HCT116 (cell line): Measurements from ENCODE around the gene PKHD1. TPM values are rescaled to one million over a fixed set of nuclear protein-coding genes. Genes with fewer than 3 reads are reported as not detected.
"Not testable (repeated sequence)": the region's sequence is repeated elsewhere in the genome, so short reads cannot be mapped to it uniquely, and the experiment has no call there.

Source experiments
- ATAC-seq: fragments of 200-7000 bp; cut with Tn5 transposase; 2 replicates; pipeline ENCODE4 v1.9.1; 2020; ENCODE audit warnings: mild to moderate bottlenecking, moderate library complexity
- BruUV-seq: library from RNA; stranded (reverse); fragments of 400-500 nt; replicated peaks from 2 replicates; lab custom pipeline; 2021; lab: Mats Ljungman, UMichigan
- CTCF ChIA-PET: fragments of 300-600 bp; sonication (Branson Sonifier 250); formaldehyde crosslinking; loops from one replicate; lab custom pipeline; 2021; ENCODE audit warnings: antibody characterized with exemption; lab: Charles Lee
- POLR2A ChIA-PET: fragments of 300-600, 350-600 bp; sonication (Branson Sonifier 250); formaldehyde crosslinking; loops from one replicate; lab custom pipeline; 2021; ENCODE audit warnings: antibody characterized with exemption; lab: Charles Lee
- RAD21 ChIA-PET, 2 experiments: fragments of 300-600 bp; sonication (Branson Sonifier 250); formaldehyde crosslinking; loops; one replicate each; lab custom pipeline; 2023; ENCODE audit warnings: low total read pairs in 2 of 2; ENCODE audit not compliant: uncharacterized antibody in 2 of 2, unreplicated experiment in 2 of 2, low non-redundant PET in 1 of 2; lab: Charles Lee
- DNase-seq: peaks from one replicate; pipeline ENCODE4 v3.0.0-alpha.2; 2010; ENCODE audit warnings: low read depth, low spot score
- H2AFZ ChIP-seq: fragments of 200-600 bp; shearing (Covaris generic), sonication (generic); 2 replicates; pipeline ENCODE4 v1.6.1; 2017; ENCODE audit warnings: low read depth, mixed run types, mixed read lengths, antibody characterized with exemption, low read length; ENCODE audit not compliant: poor library complexity, severe bottlenecking
- H3K27ac ChIP-seq: 2 replicates; pipeline ENCODE4 v1.5.1; 2012; ENCODE audit warnings: low read depth, low read length
- H3K27me3 ChIP-seq: fragments of 200-600 bp; sonication (generic); 2 replicates; pipeline ENCODE4 v1.6.1; 2016; ENCODE audit warnings: mixed run types, low read length, mixed read lengths; ENCODE audit not compliant: insufficient read depth
- H3K36me3 ChIP-seq, 2 experiments: fragments of 200-500 bp in 1 of 2; fragments of 200-600 bp in 1 of 2; sonication (Bioruptor generic) in 1 of 2; sonication (generic) in 1 of 2; 2 replicates each; pipeline versions ENCODE4 v1.5.1 to v1.6.1; 2014 to 2016; ENCODE audit warnings: low read length in 2 of 2, inconsistent platforms in 1 of 2, mixed read lengths in 1 of 2, mixed run types in 1 of 2; ENCODE audit not compliant: insufficient read depth in 2 of 2, control insufficient read depth in 1 of 2
- H3K4me1 ChIP-seq, 2 experiments: fragments of 200-600 bp in 1 of 2; sonication (generic) in 1 of 2; 2 replicates each; pipeline versions ENCODE4 v1.5.1 to v1.6.1; 2012 to 2017; ENCODE audit warnings: low read length in 2 of 2, inconsistent platforms in 1 of 2, mild to moderate bottlenecking in 1 of 2, mixed read lengths in 1 of 2, mixed run types in 1 of 2, moderate library complexity in 1 of 2; ENCODE audit not compliant: insufficient read depth in 2 of 2, control insufficient read depth in 1 of 2
- H3K4me2 ChIP-seq: fragments of 200-600 bp; sonication (generic); 2 replicates; pipeline ENCODE4 v1.6.1; 2017; ENCODE audit warnings: mixed run types, low read length, mixed read lengths
- H3K4me3 ChIP-seq, 2 experiments: fragments of 200-600 bp in 1 of 2; sonication (generic) in 1 of 2; replicated peaks in 1 of 2; 2 replicates each; pipeline ENCODE4 v1.5.1; 2011 to 2016; ENCODE audit warnings: low read length in 2 of 2, control low read depth in 1 of 2, low read depth in 1 of 2, mild to moderate bottlenecking in 1 of 2, mixed read lengths in 1 of 2, mixed run types in 1 of 2
- H3K79me2 ChIP-seq: fragments of 200-600 bp; sonication (generic); 2 replicates; pipeline ENCODE4 v1.6.1; 2017; ENCODE audit warnings: mild to moderate bottlenecking, mixed run types, low read length, moderate library complexity, mixed read lengths; ENCODE audit not compliant: insufficient read depth
- H3K9ac ChIP-seq: fragments of 200-600 bp; sonication (generic); 2 replicates; pipeline ENCODE4 v1.6.1; 2016; ENCODE audit warnings: low read length, mixed read lengths
- H3K9me2 ChIP-seq: fragments of 200-600 bp; sonication (generic), shearing (Covaris generic); 2 replicates; pipeline ENCODE4 v1.6.1; 2017; ENCODE audit warnings: mixed run types, mild to moderate bottlenecking, moderate library complexity; ENCODE audit not compliant: insufficient read depth
- H3K9me3 ChIP-seq, 2 experiments: fragments of 200-500 bp in 1 of 2; fragments of 200-600 bp in 1 of 2; sonication (Bioruptor generic) in 1 of 2; sonication (generic) in 1 of 2; 2 replicates each; pipeline ENCODE4 v1.6.1; 2014 to 2017; ENCODE audit warnings: low read length in 2 of 2, mixed read lengths in 2 of 2, inconsistent platforms in 1 of 2, low read depth in 1 of 2, mild to moderate bottlenecking in 1 of 2, mixed run types in 1 of 2, moderate library complexity in 1 of 2; ENCODE audit not compliant: control insufficient read depth in 1 of 2, insufficient read depth in 1 of 2
- H4K20me1 ChIP-seq: fragments of 200-600 bp; sonication (generic), shearing (Covaris generic); 2 replicates; pipeline ENCODE4 v1.6.1; 2017; ENCODE audit warnings: mixed run types, mild to moderate bottlenecking, moderate library complexity; ENCODE audit not compliant: insufficient read depth
- CBX3 ChIP-seq: IDR thresholded peaks from 2 replicates; pipeline ENCODE4 v1.6.1; 2012; ENCODE audit warnings: low read depth
- intact Hi-C: fragments of 100-400 bp; cut with micrococcal nuclease; formaldehyde crosslinking; loops from 2 replicates; pipeline ENCODE4 v1.10.0; 2022
- total RNA-seq: library from RNA; stranded (reverse); gene quantifications from one replicate; pipeline ENCODE4 v1.2.1, GENCODE V29; 2021; ENCODE audit not compliant: unreplicated experiment
- TF ChIP-seq, protein P1 (sequence below): IDR thresholded peaks from 2 replicates; pipeline ENCODE4 v1.6.1; 2012

PKHD1 gene
- total RNA-seq, 1 experiment from 2014 or later: not detected

DNA sequence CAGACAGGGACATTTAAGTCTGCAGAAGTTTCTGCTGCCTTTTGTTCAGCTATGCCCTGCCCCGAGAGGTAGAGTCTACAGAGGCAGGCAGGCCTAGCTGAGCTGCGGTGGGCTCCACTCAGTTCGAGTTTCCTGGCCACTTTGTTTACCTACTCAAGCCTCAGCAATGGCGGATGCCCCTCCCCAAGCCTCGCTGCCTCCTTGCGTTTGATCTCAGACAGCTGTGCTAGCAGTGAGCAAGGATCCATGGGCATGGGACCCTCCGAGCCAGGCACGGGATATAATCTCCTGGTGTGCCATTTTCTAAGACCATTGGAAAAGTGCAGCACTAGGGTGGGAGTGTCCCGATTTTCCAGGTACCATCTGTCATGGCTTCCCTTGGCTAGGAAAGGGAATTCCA, 164.9 kb downstream of the PKHD1 start:
- H3K4me1 ChIP-seq, H3K9me2 ChIP-seq, H3K27ac ChIP-seq, H3K9me3 ChIP-seq, intact Hi-C loops, H3K4me3 ChIP-seq, POLR2A ChIA-PET, H3K9ac ChIP-seq, DNase-seq, H3K36me3 ChIP-seq, BruUV-seq, H3K27me3 ChIP-seq, H4K20me1 ChIP-seq, H2AFZ ChIP-seq, H3K79me2 ChIP-seq, CTCF ChIA-PET, ATAC-seq, H3K4me2 ChIP-seq, RAD21 ChIA-PET: not testable (repeated sequence)

- H3K4me2 ChIP-seq, H3K4me1 ChIP-seq, H3K9ac ChIP-seq, CTCF ChIA-PET, ATAC-seq, H3K27me3 ChIP-seq, H4K20me1 ChIP-seq, H2AFZ ChIP-seq, POLR2A ChIA-PET, H3K4me3 ChIP-seq, H3K27ac ChIP-seq, DNase-seq, H3K79me2 ChIP-seq, H3K9me3 ChIP-seq, RAD21 ChIA-PET, BruUV-seq, H3K9me2 ChIP-seq, intact Hi-C loops, H3K36me3 ChIP-seq: not testable (repeated sequence)
Measured at GRCh38 chr6:51918347-51918746, 169.1 kb downstream of the PKHD1 start.

- H3K9me2 ChIP-seq: no peaks in the 10 kb centered on the region
- DNase-seq (no peak), ATAC-seq (no peak)
- H4K20me1 ChIP-seq: no peaks in the 10 kb centered on the region
- H3K9ac ChIP-seq: no peak overlapping the region
- H3K79me2 ChIP-seq: no peaks in the 10 kb centered on the region
- BruUV-seq: no TSS peak
- H3K4me1 ChIP-seq: no peaks in the 10 kb centered on the region
- no peak overlapping the region for H2AFZ ChIP-seq
- CTCF ChIA-PET: no interaction called here
- H3K4me3 ChIP-seq: no peak overlapping the region
- POLR2A ChIA-PET: no interaction called here
- H3K9me3 ChIP-seq: no peaks in the 10 kb centered on the region
- TF ChIP-seq, protein P1, sequence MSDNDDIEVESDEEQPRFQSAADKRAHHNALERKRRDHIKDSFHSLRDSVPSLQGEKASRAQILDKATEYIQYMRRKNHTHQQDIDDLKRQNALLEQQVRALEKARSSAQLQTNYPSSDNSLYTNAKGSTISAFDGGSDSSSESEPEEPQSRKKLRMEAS: no peak
- no peak for TF ChIP-seq CBX3
- no peak overlapping the region for H3K27ac ChIP-seq
- RAD21 ChIA-PET: no interaction called here
- H3K27me3 ChIP-seq: no peaks in the 10 kb centered on the region
- H3K4me2 ChIP-seq: no peak overlapping the region
- intact Hi-C loops: no loop called here
- H3K36me3 ChIP-seq: no peaks in the 10 kb centered on the region
Measured at GRCh38 chr6:51915098-51915497, 172.3 kb downstream of the PKHD1 start.
